ENCODE data around the gene TNPO1. TPM values are rescaled to one million over a fixed set of nuclear protein-coding genes. Genes with fewer than 3 reads are reported as not detected.
A peak's percentile ranks its signal among the peaks of the same experiment; 100 is the strongest.

Gene TNPO1
- total and polyA plus RNA-seq, 9 of the 15 experiments (the other 6 are each of a cell fraction or from before 2014, with no cell fraction given): 20.8 to 176 (median 97.9) TPM

GRCh38 chr5:72818866-72819534 lies 2.5 kb downstream of the TNPO1 start (continued):
- TF ChIP-seq CTCFL (IDR thresholded peaks at IDR 0.05; ENCODE audit: borderline replicate concordance, insufficient read depth, low read depth, low read length, poor library complexity, severe bottlenecking) (peak; percentile 37), ZNF398 (CRISPR knock-in tag; IDR thresholded peaks at IDR 0.05) (no peak), NFE2 (IDR thresholded peaks at IDR 0.05; ENCODE audit: low read depth) (peak; percentile 53), ZNF785 (CRISPR knock-in tag; IDR thresholded peaks at IDR 0.05) (no peak), RHOXF2B (CRISPR knock-in tag; conservative IDR thresholded peaks at IDR 0.05) (no peak), ZNF316 (IDR thresholded peaks at IDR 0.05) (no peak), SMC3 (conservative IDR thresholded peaks at IDR 0.05; ENCODE audit: insufficient read depth, low read depth, low read length) (0 out of 2 replicates have a peak, but pooled peaks have one; percentile 38), ZNF766 (CRISPR knock-in tag; conservative IDR thresholded peaks at IDR 0.05) (peak; percentile 98), TCF7 (IDR thresholded peaks at IDR 0.05; ENCODE audit: borderline replicate concordance) (no peak), HMBOX1 (IDR thresholded peaks at IDR 0.05) (peak; percentile 50), FOXM1 (IDR thresholded peaks at IDR 0.05; ENCODE audit: low read depth) (no peak), FOXM1 (CRISPR knock-in tag; IDR thresholded peaks at IDR 0.05; ENCODE audit: low read depth) (0 out of 2 replicates have a peak, but pooled peaks have one; percentile 32), ZNF449 (CRISPR knock-in tag; IDR thresholded peaks at IDR 0.05) (no peak), MEF2A (IDR thresholded peaks at IDR 0.05; ENCODE audit: control insufficient read depth, low read depth, low read length) (no peak), SPI1 (IDR thresholded peaks at IDR 0.05; ENCODE audit: borderline replicate concordance, low read depth, low read length) (peak; percentile 44; the same call in 1 of the 2 replicates), DEAF1 (CRISPR knock-in tag; IDR thresholded peaks at IDR 0.05) (peak; percentile 49), NR2C1 (IDR thresholded peaks at IDR 0.05) (peak; percentile 82), NR2C1 (tag; IDR thresholded peaks at IDR 0.05) (peak; percentile 91), GATA2 (CRISPR knock-in tag; IDR thresholded peaks at IDR 0.05) (no peak), ETV1 (tag; conservative IDR thresholded peaks at IDR 0.05; ENCODE audit: low read depth) (0 out of 2 replicates have a peak, but pooled peaks have one; percentile 22)
